ENCODE data around the gene LIPH. TPM values are rescaled to one million over a fixed set of nuclear protein-coding genes. Genes with fewer than 3 reads are reported as not detected.

LIPH gene
- total and polyA plus RNA-seq, 2 of the 8 experiments (the other 6 are each of a cell fraction or from before 2014, with no cell fraction given), result 0.08 TPM; not detected in 1

GRCh38 chr3:185585859-185586685 lies 33.7 kb upstream of the LIPH start, which contains the start of gene SENP2 (continued):
- TF ChIP-seq ATF2 (IDR thresholded peaks at IDR 0.05; ENCODE audit: low read length) (peak; percentile 96), POLR2A (IDR thresholded peaks at IDR 0.05; ENCODE audit: control extremely low read depth in 1 of 2, low read depth in 2 of 2, low read length in 2 of 2) (peak; percentile 61 to 78), KDM1A (IDR thresholded peaks at IDR 0.05; ENCODE audit: borderline replicate concordance, low read length) (no peak), YY1 (IDR thresholded peaks at IDR 0.05; ENCODE audit: low read depth, low read length) (no peak), SUZ12 (IDR thresholded peaks at IDR 0.05; ENCODE audit: low read length) (no peak), SP1 (IDR thresholded peaks at IDR 0.05; ENCODE audit: low read depth, low read length) (0 out of 2 replicates have a peak, but pooled peaks have one; percentile 65), NANOG (IDR thresholded peaks at IDR 0.05; ENCODE audit: insufficient read depth, low read depth, low read length, poor library complexity, severe bottlenecking) (peak; percentile 25), E2F6 (IDR thresholded peaks at IDR 0.05) (peak; percentile 36; the same call in 1 of the 2 replicates), SIX5 (IDR thresholded peaks at IDR 0.05; ENCODE audit: low read depth, low read length) (no peak), RFX5 (IDR thresholded peaks at IDR 0.05; ENCODE audit: borderline replicate concordance, low read depth, low read length) (peak; percentile 88), GTF2F1 (IDR thresholded peaks at IDR 0.05; ENCODE audit: borderline replicate concordance, low read depth, low read length) (no peak), GABPA (IDR thresholded peaks at IDR 0.05; ENCODE audit: borderline replicate concordance, insufficient read depth, low read length) (no peak), RNF2 (IDR thresholded peaks at IDR 0.05; ENCODE audit: borderline replicate concordance, low read depth, low read length, missing control alignments, poor library complexity, severe bottlenecking) (no peak), SAP30 (IDR thresholded peaks at IDR 0.05; ENCODE audit: insufficient read depth, insufficient replicate concordance, low read length) (peak; percentile 29), KDM5A (IDR thresholded peaks at IDR 0.05; ENCODE audit: low read length) (peak; percentile 84), BCL11A (IDR thresholded peaks at IDR 0.05; ENCODE audit: low read depth in 2 of 2, low read length in 2 of 2) (no peak), CHD1 (IDR thresholded peaks at IDR 0.05; ENCODE audit: low read depth, low read length) (no peak)

Data from H1 (cell line).